ENCODE results near the gene NDUFS7.

The NDUFS7 gene

DNA sequence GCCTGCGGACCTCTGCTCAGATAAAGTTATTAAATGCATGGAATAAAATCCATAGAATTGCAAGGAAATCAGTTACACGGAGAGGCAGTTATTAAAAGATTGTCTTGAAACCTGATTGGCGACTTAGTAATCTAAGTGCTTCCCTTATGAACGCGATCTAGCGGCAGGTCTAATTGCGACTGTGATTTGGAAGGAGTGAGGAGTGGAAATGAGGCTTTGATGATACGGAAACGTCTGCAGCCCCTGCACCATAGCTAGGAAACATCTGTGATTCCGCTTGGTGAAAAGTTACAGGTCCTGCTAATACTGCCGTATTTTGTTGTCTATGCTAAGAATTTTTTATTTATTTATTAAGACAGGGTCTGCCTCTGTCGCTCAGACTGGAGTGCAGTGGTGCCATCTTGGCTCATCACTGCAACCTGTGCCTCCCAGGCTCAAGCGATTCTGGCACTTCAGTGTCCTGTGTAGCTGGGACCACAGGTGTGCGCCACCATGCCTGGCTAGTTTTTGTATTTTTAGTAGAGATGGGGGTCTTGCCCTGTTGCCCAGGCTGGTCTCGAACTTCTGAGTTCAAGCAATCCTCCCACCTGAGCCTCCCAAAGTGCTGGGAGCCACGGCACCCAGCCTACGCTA, 887 bp downstream of the NDUFS7 start:
- DNase-seq (ENCODE audit: low spot score): no peak

- no peak for DNase-seq (ENCODE audit: low spot score)
Measured at GRCh38 chr19:1385816-1386215, 2.1 kb downstream of the NDUFS7 start.

- no peak for DNase-seq (ENCODE audit: low spot score)
Measured at GRCh38 chr19:1386945-1387683, 3.4 kb downstream of the NDUFS7 start.

DNA sequence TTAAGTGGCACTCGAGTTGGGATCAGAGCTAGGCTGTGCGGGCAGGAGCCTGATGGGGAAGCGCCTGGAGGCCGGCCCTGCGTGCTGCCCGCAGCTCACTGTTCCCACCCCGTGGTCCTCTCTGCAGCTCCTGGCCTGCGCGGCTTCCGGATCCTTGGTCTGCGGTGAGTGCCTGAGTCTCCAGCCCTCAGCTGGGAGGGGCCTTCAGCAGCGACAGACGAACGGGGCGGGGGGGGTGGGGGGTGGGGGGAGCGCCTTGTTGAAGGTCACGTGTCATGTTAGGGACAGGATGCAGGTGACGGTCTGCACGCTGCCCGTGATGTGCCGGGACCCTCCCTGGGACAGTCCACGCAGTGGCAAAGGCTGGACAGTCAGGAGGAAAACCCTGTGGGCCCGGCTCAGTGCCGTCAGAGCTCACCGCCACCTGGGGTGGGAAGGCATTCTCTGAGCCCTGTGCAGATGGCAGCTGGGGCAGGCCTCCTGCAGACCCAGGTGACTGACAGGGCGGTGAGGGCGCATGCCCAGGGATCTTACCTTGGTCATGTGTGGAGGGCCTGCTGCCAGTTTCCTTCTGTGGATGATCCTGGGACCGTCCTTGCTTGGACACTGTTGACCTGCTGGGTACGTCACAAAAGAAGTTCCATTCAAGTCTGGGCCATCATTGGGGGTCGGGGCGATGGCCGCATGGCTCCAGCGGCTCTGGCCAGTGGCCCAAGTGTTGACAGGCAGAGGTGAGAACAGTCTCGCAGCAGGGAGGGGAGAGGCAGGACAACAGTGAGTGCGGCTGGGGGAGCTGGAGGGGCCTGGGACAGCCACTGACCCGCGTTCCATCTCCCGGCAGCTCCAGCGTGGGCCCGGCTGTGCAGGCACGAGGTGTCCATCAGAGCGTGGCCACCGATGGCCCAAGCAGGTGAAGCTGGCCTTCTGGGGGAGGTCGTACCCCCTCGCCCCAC, 4.3 kb downstream of the NDUFS7 start:
- DNase-seq (ENCODE audit: low spot score): no peak

DNA sequence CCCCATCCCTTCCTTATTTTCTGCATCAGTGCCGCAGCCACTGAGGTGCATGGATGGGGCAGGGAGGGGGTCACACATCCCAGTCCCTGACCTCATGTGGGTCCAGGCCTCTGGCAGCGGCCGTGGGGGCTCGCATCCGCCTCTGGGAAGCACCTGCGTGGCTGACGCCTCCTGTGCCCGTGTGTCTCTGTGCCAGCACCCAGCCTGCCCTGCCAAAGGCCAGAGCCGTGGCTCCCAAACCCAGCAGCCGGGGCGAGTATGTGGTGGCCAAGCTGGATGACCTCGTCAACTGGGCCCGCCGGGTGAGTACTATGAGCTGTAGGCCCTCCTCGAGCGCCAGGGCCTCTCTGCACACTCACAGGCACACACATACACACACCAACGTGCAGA, 4.9 kb downstream of the NDUFS7 start:
- no peak for DNase-seq (ENCODE audit: low spot score)

DNA sequence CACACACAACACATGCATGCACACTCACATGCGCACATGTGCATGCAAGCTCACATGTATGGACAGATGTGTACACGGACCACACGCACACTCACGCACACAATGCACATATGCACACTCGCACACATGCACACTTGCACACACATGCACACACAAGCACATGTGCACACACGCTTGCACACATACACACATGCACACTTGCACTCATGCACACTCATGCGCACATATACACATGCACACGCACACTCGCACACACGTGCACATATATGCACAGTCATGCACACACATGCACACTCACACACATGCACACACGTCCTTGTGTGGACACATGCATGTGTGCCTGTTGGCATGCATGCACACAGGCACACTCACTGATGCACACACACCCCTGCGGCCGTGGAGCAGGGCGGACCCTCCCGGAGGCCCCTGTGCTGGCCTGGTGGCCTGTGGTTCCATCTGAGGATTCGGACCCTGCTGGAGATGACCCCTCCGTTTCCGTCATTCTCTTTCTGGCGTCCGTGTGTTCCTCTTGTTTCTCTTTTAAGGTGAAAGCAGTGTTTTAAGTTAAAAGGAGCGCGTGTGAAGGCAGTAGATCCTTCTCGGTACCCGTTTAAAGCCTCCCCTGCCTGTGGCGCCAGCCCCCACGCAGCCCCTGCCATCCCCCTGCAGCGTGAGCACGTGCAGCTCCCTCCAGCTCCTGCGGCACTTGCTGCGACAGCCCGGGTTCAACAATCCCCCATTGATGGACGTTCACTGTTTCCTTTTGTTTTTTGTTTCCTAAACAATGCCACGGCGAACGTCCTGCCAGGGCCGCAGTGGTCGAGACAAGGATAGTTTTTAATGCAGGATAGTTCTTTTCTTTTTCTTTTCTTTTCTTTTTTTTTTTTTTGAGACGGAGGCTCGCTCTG, 5.6 kb downstream of the NDUFS7 start:
- DNase-seq (ENCODE audit: low spot score): no peak

DNA sequence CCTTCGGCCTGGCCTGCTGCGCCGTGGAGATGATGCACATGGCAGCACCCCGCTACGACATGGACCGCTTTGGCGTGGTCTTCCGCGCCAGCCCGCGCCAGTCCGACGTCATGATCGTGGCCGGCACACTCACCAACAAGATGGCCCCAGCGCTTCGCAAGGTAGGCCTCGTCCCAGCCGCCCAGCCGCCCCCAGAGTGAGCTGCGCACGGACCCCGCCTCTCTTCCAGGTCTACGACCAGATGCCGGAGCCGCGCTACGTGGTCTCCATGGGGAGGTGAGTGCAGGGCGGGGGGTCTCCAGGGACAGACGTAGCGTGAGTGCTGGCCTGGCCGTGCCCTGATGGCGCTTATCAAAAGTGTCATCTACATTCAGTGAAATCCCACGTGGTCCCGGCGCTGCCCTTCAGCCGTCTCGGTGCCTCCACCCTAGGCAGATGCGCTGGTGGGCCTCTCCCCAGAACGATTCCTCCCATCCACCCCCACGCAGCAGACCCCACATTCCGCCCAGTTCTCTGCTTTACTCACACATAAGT, 7.2 kb downstream of the NDUFS7 start:
- no peak for DNase-seq (ENCODE audit: low spot score)

- DNase-seq (ENCODE audit: low spot score): no peak
Measured at GRCh38 chr19:1392407-1392806, 8.7 kb downstream of the NDUFS7 start.

- no peak for DNase-seq (ENCODE audit: low spot score)
Measured at GRCh38 chr19:1392939-1393530, 9.3 kb downstream of the NDUFS7 start.

- no peak for DNase-seq (ENCODE audit: low spot score)
Measured at GRCh38 chr19:1393841-1394240, 10.1 kb downstream of the NDUFS7 start.

GRCh38 chr19:1394252-1395193, 10.8 kb downstream of the NDUFS7 start:
- no peak for DNase-seq (ENCODE audit: low spot score)

DNA sequence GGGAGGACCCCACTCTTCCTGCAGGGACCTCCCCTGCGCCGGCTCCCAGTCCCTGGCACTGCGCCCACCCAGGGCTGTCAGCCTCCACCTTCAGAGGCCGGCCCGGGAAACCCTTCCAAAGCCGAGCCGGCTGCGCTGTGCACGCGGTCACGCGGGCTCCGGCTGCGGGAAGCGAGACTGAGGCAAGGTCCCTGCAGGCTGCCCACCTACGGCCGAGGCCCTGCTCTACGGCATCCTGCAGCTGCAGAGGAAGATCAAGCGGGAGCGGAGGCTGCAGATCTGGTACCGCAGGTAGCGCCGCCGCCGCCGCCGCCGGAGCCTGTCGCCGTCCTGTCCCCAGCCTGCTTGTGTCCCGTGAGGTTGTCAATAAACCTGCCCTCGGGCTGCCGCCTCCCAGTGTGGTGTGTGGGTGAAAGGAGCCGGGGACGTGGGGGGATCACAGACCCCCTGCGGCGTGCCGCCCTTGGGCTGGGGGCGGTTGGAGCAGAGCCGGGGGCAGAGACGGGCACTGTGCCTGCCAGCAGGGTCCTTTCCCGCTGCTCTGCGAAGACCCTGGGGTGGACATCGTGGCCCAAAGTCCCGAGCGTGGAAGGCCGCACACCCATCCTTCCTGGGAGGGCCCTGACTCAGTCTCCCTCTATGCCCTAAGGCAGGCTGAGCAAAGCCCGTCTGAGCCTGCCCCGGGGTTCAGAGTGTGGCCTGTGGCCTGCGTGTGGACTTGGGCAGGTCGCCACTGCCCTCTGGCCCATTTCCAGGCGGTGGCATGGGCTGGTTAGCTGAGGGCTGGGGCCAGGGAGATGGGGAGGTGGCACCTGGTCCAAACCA, 11.7 kb downstream of the NDUFS7 start:
- DNase-seq (ENCODE audit: low spot score): no peak

GRCh38 chr19:1396019-1396767, 12.5 kb downstream of the NDUFS7 start:
- DNase-seq (ENCODE audit: low spot score): peak; percentile 51

GRCh38 chr19:1396768-1397679, 13.3 kb downstream of the NDUFS7 start:
- DNase-seq (ENCODE audit: low spot score): no peak

DNA sequence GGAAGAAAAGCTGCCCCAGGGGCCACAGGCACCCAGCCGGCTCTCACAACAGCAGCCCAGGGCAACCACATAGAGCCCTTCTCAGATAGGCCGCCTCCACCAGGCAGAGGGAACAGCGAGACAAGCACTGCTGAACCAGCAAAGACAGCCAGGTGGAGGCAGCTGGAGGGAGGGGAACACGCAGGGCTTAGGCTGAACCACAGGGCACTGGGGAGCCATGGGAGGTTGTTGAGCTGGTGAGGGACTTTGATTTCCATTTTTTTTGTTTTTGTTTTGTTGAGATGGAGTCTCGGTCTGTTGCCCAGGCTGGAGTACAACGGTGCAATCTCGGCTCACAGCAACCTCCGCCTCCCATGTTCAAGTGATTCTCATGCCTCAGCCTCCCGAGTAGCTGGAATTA, 14.1 kb downstream of the NDUFS7 start:
- no peak for DNase-seq (ENCODE audit: low spot score)

DNA sequence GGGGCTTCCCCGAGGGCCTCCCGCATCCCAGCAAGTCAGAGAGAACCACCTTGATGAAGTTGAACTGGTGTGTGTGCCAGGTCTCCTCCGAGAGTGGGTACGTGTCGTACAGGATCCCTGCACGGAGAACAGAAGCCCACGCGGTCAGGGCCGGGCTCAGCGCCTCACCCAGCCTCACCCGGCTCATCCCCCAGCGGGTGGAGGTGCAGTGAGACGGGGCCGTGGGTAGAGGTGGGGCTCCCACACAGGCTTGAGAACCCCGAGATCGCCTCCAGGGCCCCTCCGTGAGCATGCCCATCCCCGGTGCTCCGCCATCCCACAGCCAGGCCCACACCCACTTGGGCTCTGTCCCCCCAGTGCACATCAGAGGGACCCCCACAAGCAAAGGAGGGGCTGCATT, 15.4 kb downstream of the NDUFS7 start:
- DNase-seq (ENCODE audit: low spot score): no peak

GRCh38 chr19:1399745-1400144, 16.0 kb downstream of the NDUFS7 start:
- DNase-seq (ENCODE audit: low spot score): no peak
